Kidney (tissue), 14 donors: ENCODE measurements around the gene ZNF365. TPM values are rescaled to one million over a fixed set of nuclear protein-coding genes. Genes with fewer than 3 reads are reported as not detected.

Experiments used
- DNase-seq, 5 donors: peaks; one replicate each; pipeline ENCODE4 v3.0.0-alpha.2; 2013 to 2020
- FAIRE-seq: peaks from 2 replicates; lab custom pipeline; 2012; peaks lifted over from hg19 to GRCh38; lab: Jason Lieb, UNC
- H3K27ac ChIP-seq, 2 donors: one replicate each; pipeline ENCODE4 v1.7.0; 2013; ENCODE audit warnings: low read depth in 2 of 2, low read length in 2 of 2, inconsistent platforms in 1 of 2
- H3K27me3 ChIP-seq: one replicate; pipeline ENCODE4 v1.7.1; 2013; ENCODE audit warnings: low read length, inconsistent platforms; ENCODE audit not compliant: control insufficient read depth, insufficient read depth
- H3K36me3 ChIP-seq, 3 donors: one replicate each; pipeline versions ENCODE4 v1.7.0 to v1.7.1; 2013; ENCODE audit warnings: low read length in 3 of 3, control low read depth in 1 of 3, inconsistent platforms in 1 of 3; ENCODE audit not compliant: insufficient read depth in 3 of 3, control insufficient read depth in 2 of 3
- H3K4me1 ChIP-seq, 3 donors: one replicate each; pipeline versions ENCODE4 v1.7.0 to v1.7.1; 2013; ENCODE audit warnings: low read length in 3 of 3, inconsistent platforms in 1 of 3, low read depth in 1 of 3; ENCODE audit not compliant: control insufficient read depth in 2 of 3, insufficient read depth in 2 of 3
- H3K4me3 ChIP-seq, 3 donors: one replicate each; pipeline versions ENCODE4 v1.7.0 to v1.8.1; 2013; ENCODE audit warnings: low read length in 3 of 3, control low read depth in 1 of 3, inconsistent platforms in 1 of 3
- H3K9ac ChIP-seq, 3 donors: one replicate each; pipeline versions ENCODE4 v1.7.0 to v1.7.1; 2013; ENCODE audit warnings: low read length in 3 of 3, control low read depth in 1 of 3, inconsistent platforms in 1 of 3
- H3K9me3 ChIP-seq, 3 donors: one replicate each; pipeline versions ENCODE4 v1.7.0 to v1.7.1; 2013; ENCODE audit warnings: low read length in 3 of 3, control low read depth in 1 of 3, inconsistent platforms in 1 of 3; ENCODE audit not compliant: control insufficient read depth in 2 of 3, insufficient read depth in 1 of 3
- intact Hi-C: fragments of 100-400 bp; cut with DNase I; formaldehyde crosslinking; loops from one replicate; pipeline ENCODE4 v1.11.1; 2022
- polyA plus RNA-seq: library from polyadenylated mRNA; stranded (reverse); fragments of 350-450 nt; fragmentation: Illumina TruSeq; extraction: RNeasy Lipid Tissue Mini Kit (QIAGEN cat#74804); gene quantifications from one replicate; pipeline ENCODE4 v1.2.3, GENCODE V29; 2014; ENCODE audit warnings: low read depth, low replicate concordance; ENCODE audit not compliant: insufficient read depth
- total RNA-seq: library from RNA; stranded (reverse); fragmentation: NEBNext Ultra II Directional; extraction: Animal tissue kit (Norgen Biotek cat#: 25700); gene quantifications from one replicate; pipeline ENCODE4 v1.2.1, GENCODE V29; 2021
- TF ChIP-seq, protein P1 (sequence below): IDR thresholded peaks from 3 replicates; pipeline ENCODE4 v1.5.1; 2012; ENCODE audit warnings: mild to moderate bottlenecking, moderate library complexity, borderline replicate concordance; ENCODE audit not compliant: insufficient read depth; ENCODE audit errors: extremely low read depth
- donor health status: control.
- donor health status: control.
- donor health status: control.
- donor health status: control.
- donor health status: control.
- donor health status: DM: yes; HTN: yes; CAD: no.
- donor health status: Normal renal cell carcinoma (clear cell type).

Gene ZNF365
- total and polyA plus RNA-seq, 2 donors from 2014 or later, result 0.54 to 1.0 TPM

DNA sequence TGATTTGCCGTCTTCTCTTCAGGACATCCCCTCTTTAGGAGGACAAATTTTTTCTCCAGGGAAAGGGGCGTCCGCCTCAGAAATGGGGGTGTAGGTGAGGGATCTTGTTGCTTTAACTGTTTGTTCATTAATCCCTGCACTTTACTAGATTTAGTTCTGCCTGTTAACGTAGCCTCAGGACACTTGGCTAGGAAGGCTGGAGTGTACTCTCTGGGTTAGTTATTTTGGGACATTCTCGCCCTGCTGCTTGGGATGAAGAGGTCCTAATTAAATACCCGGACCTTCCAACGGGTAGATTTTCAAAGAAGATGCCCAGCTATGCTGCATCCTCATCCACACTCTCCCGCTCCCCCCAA lies 552 bp upstream of the ZNF365 start:
- Histone ChIP-seq H3K36me3 (no peaks in the 10 kb centered on the region), H3K4me3 (peak overlapping the region; percentile 41 to 55 (median 42)), H3K4me1 (no peaks in the 10 kb centered on the region), H3K27me3 (no peaks in the 10 kb centered on the region), H3K9ac (no peak overlapping the region), H3K9me3 (no peaks in the 10 kb centered on the region), H3K27ac (no peak overlapping the region)
- FAIRE-seq (no peak), DNase-seq (no peak)
- intact Hi-C loops, result no loop called here
- TF ChIP-seq, protein P1, sequence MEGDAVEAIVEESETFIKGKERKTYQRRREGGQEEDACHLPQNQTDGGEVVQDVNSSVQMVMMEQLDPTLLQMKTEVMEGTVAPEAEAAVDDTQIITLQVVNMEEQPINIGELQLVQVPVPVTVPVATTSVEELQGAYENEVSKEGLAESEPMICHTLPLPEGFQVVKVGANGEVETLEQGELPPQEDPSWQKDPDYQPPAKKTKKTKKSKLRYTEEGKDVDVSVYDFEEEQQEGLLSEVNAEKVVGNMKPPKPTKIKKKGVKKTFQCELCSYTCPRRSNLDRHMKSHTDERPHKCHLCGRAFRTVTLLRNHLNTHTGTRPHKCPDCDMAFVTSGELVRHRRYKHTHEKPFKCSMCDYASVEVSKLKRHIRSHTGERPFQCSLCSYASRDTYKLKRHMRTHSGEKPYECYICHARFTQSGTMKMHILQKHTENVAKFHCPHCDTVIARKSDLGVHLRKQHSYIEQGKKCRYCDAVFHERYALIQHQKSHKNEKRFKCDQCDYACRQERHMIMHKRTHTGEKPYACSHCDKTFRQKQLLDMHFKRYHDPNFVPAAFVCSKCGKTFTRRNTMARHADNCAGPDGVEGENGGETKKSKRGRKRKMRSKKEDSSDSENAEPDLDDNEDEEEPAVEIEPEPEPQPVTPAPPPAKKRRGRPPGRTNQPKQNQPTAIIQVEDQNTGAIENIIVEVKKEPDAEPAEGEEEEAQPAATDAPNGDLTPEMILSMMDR, result no peak

DNA sequence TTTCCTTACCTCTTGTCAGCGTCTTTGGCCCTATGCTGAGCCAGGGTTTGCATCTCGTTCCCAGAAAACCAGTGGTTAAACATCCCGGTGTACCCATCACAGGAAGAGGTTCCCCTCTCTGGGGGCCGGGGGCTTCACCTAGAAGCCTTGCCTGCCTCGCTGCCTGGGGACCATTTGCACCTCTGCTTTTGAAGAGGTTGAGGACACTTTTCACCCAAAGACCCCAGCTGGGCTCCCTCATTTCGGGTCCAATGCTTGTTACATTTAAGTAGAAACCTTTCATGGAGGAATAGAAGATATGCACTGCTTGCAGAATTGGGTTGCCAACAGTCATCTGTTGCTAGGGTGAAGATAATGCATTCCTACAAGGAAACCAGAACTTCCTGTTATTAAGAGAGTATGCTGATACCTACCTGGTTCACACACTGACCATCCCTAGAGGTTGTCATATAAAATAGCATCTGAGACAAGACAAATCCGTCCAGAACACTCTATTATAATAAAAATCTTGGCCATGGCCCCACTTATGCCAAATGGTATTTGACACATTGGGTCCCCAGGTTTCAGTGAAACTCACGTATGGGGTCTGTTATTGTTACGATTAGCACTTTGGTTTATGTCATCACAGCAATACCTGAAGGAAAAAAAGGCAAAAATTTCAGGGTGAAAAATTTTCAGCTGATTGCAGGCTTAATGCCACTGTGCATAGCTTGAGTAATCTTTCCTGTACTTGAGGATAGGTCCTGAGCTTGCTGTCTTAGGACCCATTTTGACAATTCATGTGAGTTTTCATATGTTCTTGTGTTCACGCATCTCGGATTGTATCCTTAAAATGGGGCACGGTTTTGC lies 917 bp downstream of the ZNF365 start:
- no peaks in the 10 kb centered on the region for H3K4me1 ChIP-seq
- DNase-seq, result no peak
- no peak overlapping the region for H3K27ac ChIP-seq
- no peak overlapping the region for H3K9ac ChIP-seq
- TF ChIP-seq, protein P1, result no peak
- H3K4me3 ChIP-seq, result peak overlapping the region in 1 of 3 donors; percentile 55
- H3K36me3 ChIP-seq, result no peaks in the 10 kb centered on the region
- intact Hi-C loops, result no loop called here
- H3K9me3 ChIP-seq, result no peaks in the 10 kb centered on the region
- H3K27me3 ChIP-seq, result no peaks in the 10 kb centered on the region
- no peak for FAIRE-seq

GRCh38 chr10:62376071-62377025 lies 2.2 kb downstream of the ZNF365 start:
- Histone ChIP-seq H3K9ac (no peak overlapping the region), H3K4me3 (no peak overlapping the region), H3K27me3 (no peaks in the 10 kb centered on the region), H3K27ac (no peak overlapping the region), H3K36me3 (no peaks in the 10 kb centered on the region), H3K4me1 (no peaks in the 10 kb centered on the region), H3K9me3 (no peaks in the 10 kb centered on the region)
- FAIRE-seq (no peak), DNase-seq (no peak)
- intact Hi-C loops, result no loop called here
- TF ChIP-seq, protein P1, result no peak
